GM21717 (cell line): Measurements from ENCODE around the gene ANKRD30B.
"Not testable (repeated sequence)": the region's sequence is repeated elsewhere in the genome, so short reads cannot be mapped to it uniquely, and the experiment has no call there.

Experiments used
- ATAC-seq: cut with Tn5 transposase; IDR thresholded peaks from one replicate; pipeline ENCODE4 v1.9.1; 2021; ENCODE audit warnings: mild to moderate bottlenecking, moderate library complexity; ENCODE audit not compliant: unreplicated experiment

The ANKRD30B gene, protein sequence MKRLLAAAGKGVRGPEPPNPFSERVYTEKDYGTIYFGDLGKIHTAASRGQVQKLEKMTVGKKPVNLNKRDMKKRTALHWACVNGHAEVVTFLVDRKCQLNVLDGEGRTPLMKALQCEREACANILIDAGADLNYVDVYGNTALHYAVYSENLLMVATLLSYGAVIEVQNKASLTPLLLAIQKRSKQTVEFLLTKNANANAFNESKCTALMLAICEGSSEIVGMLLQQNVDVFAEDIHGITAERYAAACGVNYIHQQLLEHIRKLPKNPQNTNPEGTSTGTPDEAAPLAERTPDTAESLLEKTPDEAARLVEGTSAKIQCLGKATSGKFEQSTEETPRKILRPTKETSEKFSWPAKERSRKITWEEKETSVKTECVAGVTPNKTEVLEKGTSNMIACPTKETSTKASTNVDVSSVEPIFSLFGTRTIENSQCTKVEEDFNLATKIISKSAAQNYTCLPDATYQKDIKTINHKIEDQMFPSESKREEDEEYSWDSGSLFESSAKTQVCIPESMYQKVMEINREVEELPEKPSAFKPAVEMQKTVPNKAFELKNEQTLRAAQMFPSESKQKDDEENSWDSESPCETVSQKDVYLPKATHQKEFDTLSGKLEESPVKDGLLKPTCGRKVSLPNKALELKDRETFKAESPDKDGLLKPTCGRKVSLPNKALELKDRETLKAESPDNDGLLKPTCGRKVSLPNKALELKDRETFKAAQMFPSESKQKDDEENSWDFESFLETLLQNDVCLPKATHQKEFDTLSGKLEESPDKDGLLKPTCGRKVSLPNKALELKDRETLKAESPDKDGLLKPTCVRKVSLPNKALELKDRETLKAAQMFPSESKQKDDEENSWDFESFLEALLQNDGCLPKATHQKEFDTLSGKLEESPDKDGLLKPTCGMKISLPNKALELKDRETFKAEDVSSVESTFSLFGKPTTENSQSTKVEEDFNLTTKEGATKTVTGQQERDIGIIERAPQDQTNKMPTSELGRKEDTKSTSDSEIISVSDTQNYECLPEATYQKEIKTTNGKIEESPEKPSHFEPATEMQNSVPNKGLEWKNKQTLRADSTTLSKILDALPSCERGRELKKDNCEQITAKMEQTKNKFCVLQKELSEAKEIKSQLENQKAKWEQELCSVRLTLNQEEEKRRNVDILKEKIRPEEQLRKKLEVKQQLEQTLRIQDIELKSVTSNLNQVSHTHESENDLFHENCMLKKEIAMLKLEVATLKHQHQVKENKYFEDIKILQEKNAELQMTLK (N-terminal part only)

DNA sequence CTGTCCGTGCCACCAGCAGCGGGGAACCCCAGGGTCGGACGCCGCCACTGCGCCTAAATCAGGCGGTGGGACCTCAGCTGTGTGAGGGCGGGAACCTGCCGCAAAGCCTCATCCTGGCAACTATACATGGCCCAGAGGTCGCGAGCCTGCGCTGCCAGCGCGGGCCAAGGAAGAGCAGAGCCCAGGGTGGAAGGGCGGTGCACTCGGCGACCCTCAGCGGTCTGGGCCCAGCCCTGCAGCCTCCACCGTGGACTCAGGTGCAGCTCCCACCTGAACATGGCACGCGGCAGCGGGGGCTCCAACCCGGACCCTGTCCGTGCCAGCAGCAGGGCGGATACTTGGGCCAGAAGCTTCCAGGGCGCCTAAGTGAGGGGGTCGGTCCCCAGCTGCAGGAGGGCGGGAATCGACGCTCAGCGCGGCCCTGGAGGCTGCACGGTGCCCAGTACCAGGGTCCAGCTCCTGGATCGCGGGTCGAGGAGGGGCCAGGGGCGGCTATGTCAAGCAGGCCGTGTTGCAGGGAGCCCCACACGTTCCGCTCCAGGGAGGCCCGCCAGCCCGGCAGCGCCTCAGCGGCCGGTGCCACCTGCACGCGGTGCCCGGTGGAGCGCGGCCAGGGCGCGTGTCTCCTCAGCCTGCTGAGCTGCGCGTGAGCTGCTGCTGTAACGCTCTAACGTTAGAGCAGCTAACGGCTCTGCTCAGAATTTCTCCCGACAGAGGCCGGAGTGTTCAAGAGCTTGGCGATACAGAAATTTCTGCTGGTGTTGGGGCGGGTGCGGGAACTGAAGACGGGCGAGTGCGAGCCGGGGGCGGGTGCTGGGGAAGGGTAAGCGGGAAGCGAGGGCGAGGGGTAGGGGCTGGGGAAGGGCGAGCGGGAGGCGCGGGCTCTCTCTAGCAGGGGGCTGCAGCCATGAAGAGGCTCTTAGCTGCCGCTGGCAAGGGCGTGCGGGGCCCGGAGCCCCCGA, at the start of gene ANKRD30B:
TSS of gene ANKRD30B (plus strand) at position 660 of the 962 bp plus-strand sequence. CDS start at position 908, 248 bp downstream.
- ATAC-seq = no peak

DNA sequence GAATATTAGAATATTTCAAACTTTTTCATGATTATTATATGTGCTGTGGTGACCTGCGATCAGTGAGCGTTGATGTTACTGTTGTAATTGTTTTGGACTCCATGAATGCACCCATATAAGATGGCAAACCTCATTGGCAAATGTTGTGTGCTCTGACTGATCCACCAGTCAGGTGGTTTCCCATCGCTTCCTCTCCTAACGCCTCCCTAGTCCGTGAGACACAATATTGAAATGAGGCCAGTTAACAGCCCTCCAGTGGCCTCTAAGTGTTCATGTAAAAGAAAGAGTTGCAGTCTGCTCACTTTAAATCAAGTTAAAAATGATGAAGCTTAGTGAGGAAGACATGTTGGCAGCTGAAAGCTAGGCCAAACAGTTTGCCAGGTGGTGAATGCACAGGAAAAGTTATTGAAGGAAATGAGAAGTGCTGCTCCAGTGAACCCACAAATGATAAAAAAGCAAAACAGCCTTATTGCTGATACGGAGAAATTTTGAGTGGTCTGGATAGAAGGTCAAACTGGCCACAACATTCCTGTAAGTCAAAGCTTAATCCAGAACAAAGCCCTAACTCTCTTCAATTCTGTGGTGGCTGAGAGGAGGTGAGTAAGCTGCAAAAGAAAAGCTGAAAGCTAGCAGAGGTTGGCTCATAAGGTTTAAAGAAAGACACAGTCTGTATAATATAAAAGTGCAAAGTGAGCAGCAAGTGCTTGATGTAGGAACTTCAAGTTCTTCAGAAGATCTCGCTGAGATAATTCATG, 46.5 kb upstream of the ANKRD30B start:
- ATAC-seq = not testable (repeated sequence)

DNA sequence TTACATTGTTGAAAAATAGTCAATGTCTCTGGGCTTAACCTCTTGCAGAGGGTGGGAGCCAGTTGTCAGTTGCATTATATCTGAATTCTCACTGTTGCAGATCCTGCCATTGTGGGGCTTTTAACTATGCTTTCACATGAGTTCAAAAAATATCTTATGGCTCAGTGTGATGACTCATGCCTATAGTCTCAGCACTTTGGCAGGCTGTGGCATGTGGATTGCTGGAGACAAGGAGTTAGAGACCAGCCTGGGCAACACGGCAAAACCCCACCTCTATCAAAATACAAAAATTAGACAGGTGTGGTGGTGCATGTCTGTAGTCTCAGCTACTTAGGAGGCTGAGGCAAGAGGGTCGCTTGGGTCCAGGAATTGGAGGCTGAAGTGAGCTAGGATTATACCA, 38.2 kb upstream of the ANKRD30B start:
- not testable (repeated sequence) for ATAC-seq

DNA sequence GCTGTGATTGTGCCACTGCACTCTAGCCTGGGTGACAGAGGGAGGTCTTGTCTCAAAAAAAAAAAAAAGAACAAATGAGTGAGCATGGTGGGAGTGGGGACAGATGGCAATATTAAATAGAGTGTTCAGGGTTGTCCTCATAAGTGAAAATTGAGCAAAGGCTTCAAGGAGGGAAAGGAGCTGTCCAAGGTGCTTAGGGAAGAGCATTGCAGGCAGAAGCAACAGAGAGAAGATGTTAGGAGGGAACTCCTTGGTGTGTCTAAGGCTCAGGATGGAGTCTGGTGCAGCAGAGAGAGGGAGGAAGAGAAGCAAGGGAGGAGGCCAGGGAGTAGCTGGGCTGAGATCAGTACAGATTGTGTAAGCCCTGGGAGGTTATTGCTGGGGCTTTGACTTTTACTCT, 26.4 kb upstream of the ANKRD30B start:
- ATAC-seq = not testable (repeated sequence)

DNA sequence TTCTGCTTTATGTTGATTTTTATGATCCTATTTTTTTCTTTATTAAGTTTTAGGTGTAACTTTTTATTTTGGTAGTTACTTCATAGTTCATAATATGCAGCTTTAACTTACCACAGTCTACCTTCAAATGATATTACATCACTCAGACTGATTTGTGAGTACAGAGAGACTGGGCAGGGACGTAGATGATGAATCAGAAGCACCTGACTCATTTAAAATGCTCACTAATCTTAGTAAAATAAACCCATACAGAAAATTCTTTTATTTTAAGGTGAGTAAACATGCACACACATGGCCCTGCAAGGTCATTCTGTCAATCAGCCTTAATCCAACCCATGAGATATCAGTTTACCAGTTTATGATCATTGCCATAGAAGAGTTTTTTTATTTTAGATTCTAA, 8.9 kb upstream of the ANKRD30B start:
- ATAC-seq = not testable (repeated sequence)

DNA sequence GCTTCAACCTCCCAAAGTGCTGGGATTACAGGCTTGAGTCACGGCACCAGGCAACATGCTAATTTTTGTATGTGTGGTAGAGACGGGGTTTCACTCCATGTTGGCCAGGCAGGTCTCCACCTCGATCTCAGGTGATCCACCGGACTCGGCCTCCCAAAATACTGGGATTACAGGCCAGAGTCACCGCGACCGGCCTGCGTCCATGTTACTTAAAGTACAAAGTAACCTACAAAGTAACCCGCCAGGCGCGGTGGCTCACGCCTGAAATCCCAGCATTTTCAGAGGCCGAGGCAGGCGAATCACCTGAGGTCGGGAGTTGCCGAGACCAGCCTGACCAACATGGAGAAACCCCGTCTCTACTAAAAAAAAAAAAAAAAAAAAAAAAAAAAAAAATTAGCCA, 1.1 kb upstream of the ANKRD30B start:
- ATAC-seq = no peak

DNA sequence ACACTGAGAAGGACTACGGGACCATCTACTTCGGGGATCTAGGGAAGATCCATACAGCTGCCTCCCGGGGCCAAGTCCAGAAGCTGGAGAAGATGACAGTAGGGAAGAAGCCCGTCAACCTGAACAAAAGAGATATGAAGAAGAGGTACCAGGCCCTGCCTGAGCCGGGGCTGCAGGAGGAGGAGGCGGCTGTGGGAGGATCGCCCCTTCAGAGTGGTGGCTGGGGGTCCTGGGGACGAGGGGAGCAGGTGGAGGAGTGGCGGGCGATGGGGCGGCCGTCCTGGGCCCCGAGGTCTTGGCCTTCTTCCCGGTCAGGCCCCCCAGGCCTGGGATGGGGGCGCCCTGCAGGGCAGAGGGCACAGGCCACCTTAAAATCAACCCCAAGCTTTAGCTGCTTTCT, 524 bp downstream of the ANKRD30B start:
- no peak for ATAC-seq

DNA sequence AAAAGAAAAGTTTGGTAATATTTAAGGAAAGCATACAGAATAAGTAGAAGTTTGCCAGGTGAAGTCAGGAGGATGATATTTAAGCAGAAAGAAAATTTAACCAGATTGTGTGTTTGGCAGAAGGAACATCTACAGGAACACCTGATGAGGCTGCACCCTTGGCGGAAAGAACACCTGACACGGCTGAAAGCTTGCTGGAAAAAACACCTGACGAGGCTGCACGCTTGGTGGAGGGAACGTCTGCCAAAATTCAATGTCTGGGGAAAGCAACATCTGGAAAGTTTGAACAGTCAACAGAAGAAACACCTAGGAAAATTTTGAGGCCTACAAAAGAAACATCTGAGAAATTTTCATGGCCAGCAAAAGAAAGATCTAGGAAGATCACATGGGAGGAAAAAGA, 15.6 kb downstream of the ANKRD30B start:
- not testable (repeated sequence) for ATAC-seq

DNA sequence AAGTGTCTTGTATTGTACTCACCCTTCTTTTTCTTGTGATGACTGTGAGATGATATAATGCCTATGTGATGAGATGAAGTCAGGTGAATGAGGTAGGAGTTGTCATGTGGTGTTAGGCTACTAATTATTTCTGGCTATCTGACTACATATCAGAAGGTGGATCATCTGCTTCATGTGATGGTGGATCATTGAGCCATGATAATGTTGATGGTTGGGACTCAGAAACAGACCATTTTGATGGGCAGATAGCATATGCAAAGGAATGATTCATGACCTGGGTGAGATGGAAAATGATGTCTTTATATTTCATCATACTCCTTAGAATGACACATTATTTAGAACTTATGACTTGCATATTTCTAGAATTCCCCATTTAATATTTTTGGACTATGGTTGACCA, 19.5 kb downstream of the ANKRD30B start:
- no peak for ATAC-seq

DNA sequence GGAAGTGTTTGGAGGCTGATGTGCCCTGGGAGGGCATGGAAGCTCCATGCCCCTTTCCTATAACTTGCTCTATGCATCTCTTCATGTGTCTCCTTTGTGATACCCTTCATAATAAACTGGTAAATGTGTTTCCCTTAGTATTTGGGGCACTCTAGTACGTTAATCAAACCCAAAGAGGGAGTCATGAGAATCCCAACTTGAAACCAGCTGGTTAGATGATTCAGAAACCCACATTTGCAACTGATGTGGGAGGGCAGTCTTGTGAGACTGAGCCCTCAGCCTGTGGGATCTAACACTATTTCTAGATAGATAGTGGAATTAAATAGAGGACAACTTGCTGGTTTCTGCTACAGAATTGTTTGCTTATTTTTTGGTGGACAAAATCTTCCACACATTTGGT, 20.3 kb downstream of the ANKRD30B start:
- ATAC-seq = no peak

DNA sequence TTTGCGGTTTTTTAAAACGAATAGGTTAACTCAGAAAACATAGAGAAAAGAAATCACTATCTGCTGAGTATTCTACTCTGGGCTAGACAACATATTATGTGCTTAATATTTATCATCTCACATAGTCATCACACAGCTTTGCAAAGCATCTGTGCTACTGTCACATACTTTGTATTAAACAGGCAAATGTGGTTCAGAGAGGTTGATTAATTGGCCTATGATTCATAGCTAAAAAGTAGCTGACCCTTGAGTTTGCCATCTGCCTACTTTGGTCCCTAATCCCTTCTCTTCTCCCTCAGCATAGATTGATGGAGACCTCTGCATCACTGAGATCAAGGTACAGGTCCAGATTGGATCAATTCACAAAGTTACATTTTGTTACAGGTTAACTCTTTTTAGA, 21.4 kb downstream of the ANKRD30B start:
- ATAC-seq = no peak

DNA sequence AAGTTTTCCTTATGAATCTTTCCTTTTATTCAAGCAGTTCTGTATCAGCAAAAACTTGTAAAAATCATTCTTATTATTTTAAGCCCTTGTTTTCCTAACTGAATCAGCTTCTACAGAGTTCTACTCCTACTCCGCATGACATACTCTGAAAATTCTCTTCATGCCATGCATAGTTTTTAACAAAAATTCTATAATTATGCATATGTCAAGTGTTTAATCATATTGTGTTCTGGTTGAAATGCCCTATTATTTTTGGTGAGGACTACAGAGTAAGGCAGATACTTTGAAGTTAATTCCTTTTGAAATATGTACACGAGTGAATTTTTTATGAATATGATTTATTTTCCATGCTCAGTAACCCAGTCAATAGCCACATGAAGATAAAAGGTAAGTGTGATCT, 28.8 kb downstream of the ANKRD30B start:
- ATAC-seq = no peak

DNA sequence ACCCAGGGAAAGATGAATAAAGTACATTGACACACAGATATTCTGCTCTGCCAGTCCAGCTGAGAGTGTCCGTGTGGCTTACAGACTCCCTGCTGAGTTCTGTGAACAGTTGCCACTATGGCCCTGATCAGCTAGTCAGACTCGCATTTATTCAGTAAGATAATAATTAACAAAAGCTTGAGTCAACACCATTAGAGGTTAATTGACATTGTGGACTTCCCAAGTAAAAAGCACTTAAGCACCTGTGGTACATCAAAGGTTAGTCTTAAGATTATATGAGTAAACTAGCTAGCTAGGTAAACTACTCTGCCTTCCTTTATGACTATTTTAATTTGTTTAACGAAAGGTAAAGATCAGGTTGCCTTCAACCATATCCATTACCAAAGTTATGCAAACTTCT, 33.7 kb downstream of the ANKRD30B start:
- ATAC-seq = no peak

DNA sequence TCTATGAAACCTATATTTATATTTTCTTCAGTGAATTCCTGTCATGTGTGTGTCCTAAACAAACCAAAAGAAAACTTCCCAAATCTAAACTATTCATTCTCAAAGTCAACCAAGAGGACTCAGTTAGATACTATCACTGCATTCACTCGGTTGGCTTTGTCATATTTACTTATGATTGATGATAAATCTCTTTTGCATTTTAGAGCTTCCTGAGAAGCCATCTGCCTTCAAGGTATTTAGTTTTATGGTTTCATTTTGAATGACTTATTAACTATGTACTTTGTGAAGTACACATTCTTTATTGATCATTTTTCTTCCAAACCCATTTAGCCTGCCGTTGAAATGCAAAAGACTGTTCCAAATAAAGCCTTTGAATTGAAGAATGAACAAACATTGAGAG, 36.2 kb downstream of the ANKRD30B start:
- ATAC-seq = no peak

DNA sequence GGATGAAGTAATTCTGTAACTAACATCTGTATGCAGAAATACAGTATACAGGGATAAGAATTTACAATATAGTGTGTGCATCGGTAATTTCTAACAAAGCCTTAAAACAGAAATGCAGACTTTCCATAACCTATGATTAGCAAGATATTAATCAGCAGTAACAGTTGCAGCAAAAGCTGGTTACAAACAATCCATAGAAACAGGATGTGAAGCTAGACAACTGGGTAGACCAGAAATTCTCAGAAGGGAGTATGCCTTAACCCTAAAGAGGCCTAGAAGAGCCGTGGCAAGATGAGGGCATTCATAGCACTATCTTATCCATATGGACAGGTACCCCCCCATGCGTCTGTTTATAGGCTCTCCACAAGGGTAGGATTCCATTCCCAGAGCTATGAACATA, 48.9 kb downstream of the ANKRD30B start:
- ATAC-seq = not testable (repeated sequence)

DNA sequence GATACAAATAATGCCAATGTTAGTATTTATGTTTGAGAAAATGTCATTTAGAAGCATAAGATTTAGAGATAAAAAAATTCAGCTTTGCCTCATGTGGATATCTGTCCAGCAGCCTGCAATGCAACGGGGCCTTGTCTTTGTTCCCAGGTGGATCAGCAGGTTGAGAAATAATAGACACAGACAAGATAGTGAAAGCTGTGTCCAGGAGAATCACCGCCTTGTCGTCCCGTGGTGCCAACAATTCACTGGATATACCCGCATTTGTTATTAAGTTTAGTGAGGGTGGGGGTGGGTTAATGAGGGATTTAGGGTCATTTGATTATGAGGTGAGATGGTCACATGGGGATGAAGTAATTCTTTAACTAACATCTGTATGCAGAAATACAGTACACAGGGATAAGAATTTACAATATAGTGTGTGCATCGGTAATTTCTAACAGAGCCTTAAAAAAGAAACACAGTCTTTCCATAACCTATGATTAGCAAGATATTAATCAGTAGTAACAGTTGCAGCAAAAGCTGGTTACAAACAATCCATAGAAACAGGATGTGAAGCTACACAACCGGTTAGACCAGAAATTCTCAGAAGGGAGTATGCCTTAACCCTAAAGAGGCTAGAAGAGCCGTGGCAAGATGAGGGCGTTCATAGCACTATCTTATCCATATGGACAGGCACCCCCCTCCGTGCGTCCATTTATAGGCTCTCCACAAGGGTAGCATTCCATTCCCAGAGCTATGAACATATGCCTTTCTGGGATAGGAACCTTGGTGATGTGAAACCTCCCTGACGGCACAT, 50.2 kb downstream of the ANKRD30B start:
- ATAC-seq = not testable (repeated sequence)

DNA sequence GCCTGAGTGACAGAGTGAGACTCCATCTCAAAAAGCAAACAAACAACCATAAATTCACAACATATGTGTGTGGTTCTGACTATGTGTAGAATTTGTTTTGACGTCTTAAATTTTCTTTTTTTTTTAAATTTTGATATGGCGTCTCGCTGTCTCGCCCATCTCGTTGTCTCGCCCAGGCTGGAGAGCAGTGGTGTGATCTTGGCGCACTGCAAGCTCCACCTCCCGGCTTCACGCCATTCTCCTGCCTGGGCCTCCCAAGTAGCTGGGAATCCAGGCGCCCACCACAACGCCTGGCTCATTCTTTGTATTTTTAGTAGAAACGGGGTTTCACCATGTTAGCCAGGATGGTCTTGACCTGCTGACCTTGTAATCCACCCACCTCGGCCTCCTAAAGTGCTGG, 63.1 kb downstream of the ANKRD30B start:
- not testable (repeated sequence) for ATAC-seq

DNA sequence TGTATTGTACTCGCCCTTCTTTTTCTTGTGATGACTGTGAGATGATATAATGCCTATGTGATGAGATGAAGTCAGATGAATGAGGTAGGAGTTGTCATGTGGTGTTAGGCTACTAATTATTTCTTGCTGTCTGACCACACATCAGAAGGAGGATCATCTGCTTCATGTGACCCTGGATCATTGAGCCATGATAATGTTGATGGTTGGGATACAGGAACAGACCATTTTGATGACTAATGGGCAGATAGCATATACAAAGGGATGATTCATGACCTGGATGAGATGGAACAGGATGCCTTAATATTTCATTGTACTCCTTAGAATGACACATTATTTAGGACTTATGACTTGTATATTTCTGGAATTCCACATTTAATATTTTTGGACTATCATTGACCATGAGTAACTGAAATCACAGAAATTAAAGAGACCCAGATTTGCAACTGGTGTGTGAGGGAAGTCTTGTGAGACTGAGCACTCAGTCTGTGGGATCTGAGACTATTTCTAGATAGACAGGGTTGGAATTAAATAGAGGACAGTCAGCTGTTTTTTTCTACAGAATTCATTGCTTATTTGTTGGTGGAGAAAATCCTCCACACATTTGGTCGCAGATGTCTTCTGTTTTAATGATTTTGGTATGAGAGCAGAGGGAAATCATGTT, 79.1 kb downstream of the ANKRD30B start:
- ATAC-seq = not testable (repeated sequence)
